Thyroid gland (tissue), 4 donors: ENCODE measurements around the gene SIGLEC1. TPM values are rescaled to one million over a fixed set of nuclear protein-coding genes. Genes with fewer than 3 reads are reported as not detected.

ENCODE experiments used
- DNase-seq, 2 donors: peaks; one replicate each; pipeline ENCODE4 v3.0.0-alpha.2; 2019
- H3K27ac ChIP-seq, 3 donors: fragments of 200-600 bp; sonication (generic); 1 replicate in 2 of 3; 2 replicates in 1 of 3; pipeline ENCODE4 v1.5.1; 2016 to 2019; ENCODE audit warnings: mild to moderate bottlenecking in 1 of 3, moderate library complexity in 1 of 3
- H3K27me3 ChIP-seq: fragments of 200-600 bp; sonication (generic); one replicate; pipeline ENCODE4 v1.5.1; 2019
- H3K36me3 ChIP-seq, 2 donors: fragments of 200-600 bp; sonication (generic); one replicate each; pipeline ENCODE4 v1.5.1; 2016 to 2019
- H3K4me1 ChIP-seq, 2 donors: fragments of 200-600 bp; sonication (generic); one replicate each; pipeline ENCODE4 v1.5.1; 2017 to 2019
- H3K4me3 ChIP-seq, 3 donors: fragments of 200-600 bp; sonication (generic); replicated peaks in 1 of 3; 1 replicate in 2 of 3; 2 replicates in 1 of 3; pipeline ENCODE4 v1.5.1; 2016; ENCODE audit warnings: mild to moderate bottlenecking in 1 of 3
- H3K9me3 ChIP-seq: fragments of 200-600 bp; sonication (generic); one replicate; pipeline ENCODE4 v1.5.1; 2017
- CTCF ChIP-seq, 6 experiments: fragments of 200-600 bp in 3 of 6; fragments of 450-650 bp in 3 of 6; sonication (generic) in 3 of 6; IDR thresholded peaks; one replicate each; pipeline ENCODE4 v1.5.1; 2016 to 2019; ENCODE audit warnings: antibody characterized with exemption in 6 of 6, mild to moderate bottlenecking in 2 of 6, inconsistent platforms in 1 of 6, moderate library complexity in 1 of 6
- POLR2A ChIP-seq, 2 donors: fragments of 450-650 bp; IDR thresholded peaks; one replicate each; pipeline ENCODE4 v1.6.1; 2017; ENCODE audit warnings: antibody characterized with exemption in 2 of 2, mild to moderate bottlenecking in 2 of 2, moderate library complexity in 1 of 2
- WGBS, 2 donors: methylation state at CpG; one replicate each; pipeline ENCODE4 v1.1.5; 2017; 5-methylcytosine and 5-hydroxymethylcytosine counted together
- intact Hi-C: fragments of 100-400 bp; cut with DNase I; formaldehyde crosslinking; loops from one replicate; pipeline ENCODE4 v1.15.1; 2023
- total RNA-seq, 4 donors: library from RNA; depleted of rRNA; stranded (reverse); fragments of >200 nt; gene quantifications; one replicate each; pipeline ENCODE4 v1.2.3, GENCODE V29; 2016

SIGLEC1 gene
- total RNA-seq, 4 donors from 2014 or later = 2.6 to 9.1 (median 5.0) TPM

- 53 to 57% methylated on average over 6 of the region's 6 CpGs for WGBS, 2 donors
- Histone ChIP-seq H3K27me3 (no peaks in the 10 kb centered on the region), H3K9me3 (no peaks in the 10 kb centered on the region), H3K36me3 (no peaks in the 10 kb centered on the region), H3K27ac (no peak overlapping the region), H3K4me3 (no peak overlapping the region), H3K4me1 (no peaks in the 10 kb centered on the region)
- DNase-seq = no peak
- intact Hi-C loops = no loop called here
- TF ChIP-seq CTCF (IDR thresholded peaks at IDR 0.05) = no peak
- TF ChIP-seq POLR2A (IDR thresholded peaks at IDR 0.05) = no peak
Observed at GRCh38 chr20:3720626-3721025, 8.2 kb upstream of the SIGLEC1 start.

GRCh38 chr20:3720068-3720467 lies 7.7 kb upstream of the SIGLEC1 start:
- H3K27me3 ChIP-seq = no peaks in the 10 kb centered on the region
- TF ChIP-seq POLR2A (IDR thresholded peaks at IDR 0.05) (no peak), CTCF (IDR thresholded peaks at IDR 0.05) (no peak)
- WGBS, 2 donors = 70 to 82% methylated on average over 2 of the region's 2 CpGs
- no peak overlapping the region for H3K4me3 ChIP-seq
- H3K9me3 ChIP-seq = no peaks in the 10 kb centered on the region
- DNase-seq = no peak
- no peak overlapping the region for H3K27ac ChIP-seq
- intact Hi-C loops = no loop called here
- H3K4me1 ChIP-seq = no peaks in the 10 kb centered on the region
- H3K36me3 ChIP-seq = no peaks in the 10 kb centered on the region

- H3K27ac ChIP-seq = no peak overlapping the region
- H3K4me3 ChIP-seq = no peak overlapping the region
- intact Hi-C loops = no loop called here
- TF ChIP-seq POLR2A (IDR thresholded peaks at IDR 0.05) (no peak), CTCF (IDR thresholded peaks at IDR 0.05) (no peak)
- no peaks in the 10 kb centered on the region for H3K27me3 ChIP-seq
- DNase-seq = no peak
- no peaks in the 10 kb centered on the region for H3K36me3 ChIP-seq
- H3K9me3 ChIP-seq = no peaks in the 10 kb centered on the region
- WGBS, 2 donors = 86 to 91% methylated on average over 4 of the region's 4 CpGs
- no peaks in the 10 kb centered on the region for H3K4me1 ChIP-seq
Observed at GRCh38 chr20:3719046-3719445, 6.6 kb upstream of the SIGLEC1 start.

GRCh38 chr20:3716195-3716834 lies 3.9 kb upstream of the SIGLEC1 start:
- no peaks in the 10 kb centered on the region for H3K27me3 ChIP-seq
- H3K27ac ChIP-seq = no peak overlapping the region
- H3K36me3 ChIP-seq = no peaks in the 10 kb centered on the region
- no peak overlapping the region for H3K4me3 ChIP-seq
- H3K9me3 ChIP-seq = no peaks in the 10 kb centered on the region
- WGBS, 2 donors = 73 to 86% methylated on average over 4 of the region's 4 CpGs
- peak in 5 of 6 experiments; percentile 46 to 69 (median 54) for TF ChIP-seq CTCF (IDR thresholded peaks at IDR 0.05)
- TF ChIP-seq POLR2A (IDR thresholded peaks at IDR 0.05) = no peak
- DNase-seq = peak; percentile 47 to 58
- no peaks in the 10 kb centered on the region for H3K4me1 ChIP-seq
- intact Hi-C loops = no loop called here

DNA sequence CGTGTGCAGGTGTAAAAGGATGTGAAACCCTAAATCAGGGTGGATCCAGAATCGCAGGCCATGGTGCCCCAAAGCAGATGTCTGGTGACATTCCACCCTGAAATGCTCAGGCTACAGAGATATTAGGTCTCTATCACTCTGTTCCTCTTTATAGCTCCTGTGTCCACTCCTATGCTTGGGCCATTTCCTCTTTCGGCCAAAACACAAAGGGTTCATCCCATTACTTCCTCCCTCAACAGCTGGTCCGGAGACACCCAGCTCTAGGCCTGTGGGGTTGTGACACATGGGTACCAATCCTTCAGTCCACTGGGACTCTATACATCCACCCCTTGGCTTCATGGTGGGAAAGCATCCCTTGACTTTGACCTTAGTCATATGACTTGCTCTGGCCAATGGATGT lies 1.7 kb upstream of the SIGLEC1 start:
- H3K4me3 ChIP-seq = no peak overlapping the region
- no peak overlapping the region for H3K27ac ChIP-seq
- H3K9me3 ChIP-seq = no peaks in the 10 kb centered on the region
- peaks cover 0 to 8% of the 10 kb centered on the region in 2 donors for H3K4me1 ChIP-seq
- intact Hi-C loops = no loop called here
- no peak for DNase-seq
- no peaks in the 10 kb centered on the region for H3K36me3 ChIP-seq
- no peak for TF ChIP-seq CTCF (IDR thresholded peaks at IDR 0.05)
- TF ChIP-seq POLR2A (IDR thresholded peaks at IDR 0.05) = no peak
- 71 to 80% methylated on average over 4 of the region's 4 CpGs for WGBS, 2 donors
- no peaks in the 10 kb centered on the region for H3K27me3 ChIP-seq
